ENCODE data around the gene CNRIP1.

The CNRIP1 gene

DNA sequence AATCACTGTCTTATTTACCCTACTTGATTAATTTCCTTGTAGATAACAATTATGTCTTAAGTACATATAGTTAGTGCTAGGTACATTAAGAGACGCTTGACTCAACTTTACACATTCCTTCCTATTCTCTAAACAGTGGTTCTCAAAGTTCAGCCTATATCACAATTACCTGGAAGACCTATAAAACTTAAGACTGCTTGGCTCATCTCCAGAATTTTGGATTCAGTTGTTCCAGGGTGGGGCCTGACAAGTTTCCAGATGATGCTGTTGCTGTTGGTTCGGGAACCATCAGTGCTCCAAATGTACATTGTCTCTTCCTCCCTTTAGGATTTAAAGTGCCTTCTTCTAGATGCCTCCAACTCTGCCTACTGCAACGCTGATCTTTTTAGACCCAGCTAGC is 71.4 kb downstream of the CNRIP1 start:
- DNase-seq: no peak
- peaks cover 13% of the 10 kb centered on the region for H3K4me1 Mint-ChIP-seq
- H3K27me3 Mint-ChIP-seq: peaks cover 4% of the 10 kb centered on the region
- no peak overlapping the region for H3K27ac Mint-ChIP-seq
- H3K4me3 Mint-ChIP-seq: no peak overlapping the region
- H3K36me3 Mint-ChIP-seq: peaks cover 14% of the 10 kb centered on the region
- no peaks in the 10 kb centered on the region for H3K9me3 Mint-ChIP-seq
- CTCF ChIA-PET: no interaction called here

GRCh38 chr2:68246396-68246795 is 73.4 kb downstream of the CNRIP1 start:
- H3K27ac Mint-ChIP-seq: no peak overlapping the region
- CTCF ChIA-PET: interaction anchor here (1.2 to 1.3 kb wide), 2 partner anchors 50 to 124 kb away, joined by 3 read pairs; no protein-coding TSS in a partner anchor
- no peaks in the 10 kb centered on the region for H3K27me3 Mint-ChIP-seq
- peaks cover 12% of the 10 kb centered on the region for H3K36me3 Mint-ChIP-seq
- H3K9me3 Mint-ChIP-seq: no peaks in the 10 kb centered on the region
- peaks cover 11% of the 10 kb centered on the region for H3K4me1 Mint-ChIP-seq
- no peak overlapping the region for H3K4me3 Mint-ChIP-seq
- DNase-seq: no peak

- H3K27me3 Mint-ChIP-seq: no peaks in the 10 kb centered on the region
- CTCF ChIA-PET: interaction anchor here (1.2 to 1.3 kb wide), 3 partner anchors 47 to 123 kb away, joined by 3 read pairs; no protein-coding TSS in a partner anchor
- no peak overlapping the region for H3K27ac Mint-ChIP-seq
- H3K9me3 Mint-ChIP-seq: no peaks in the 10 kb centered on the region
- H3K36me3 Mint-ChIP-seq: peaks cover 8% of the 10 kb centered on the region
- H3K4me3 Mint-ChIP-seq: no peak overlapping the region
- H3K4me1 Mint-ChIP-seq: peaks cover 14% of the 10 kb centered on the region
- no peak for DNase-seq
Observed at GRCh38 chr2:68245672-68246071, 74.1 kb downstream of the CNRIP1 start.

DNA sequence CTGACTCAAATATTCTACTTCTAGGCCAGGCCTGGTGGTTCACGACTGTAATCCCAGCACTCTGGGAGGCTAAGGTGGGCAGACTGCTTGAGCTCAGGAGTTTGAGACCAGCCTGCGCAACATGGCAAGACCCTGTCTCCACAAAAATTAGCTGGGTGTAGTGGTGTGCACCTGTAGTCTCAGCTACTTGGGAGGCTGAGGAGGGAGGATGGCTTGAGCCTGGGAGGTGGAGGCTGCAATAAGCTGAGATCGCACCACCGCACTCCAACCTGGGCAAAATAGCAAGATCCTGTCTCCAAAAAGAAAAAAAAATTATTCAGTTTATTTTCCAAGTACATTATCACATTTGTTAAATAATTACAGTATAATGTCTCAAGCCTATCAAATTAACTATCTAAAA is 74.7 kb downstream of the CNRIP1 start:
- no peaks in the 10 kb centered on the region for H3K27me3 Mint-ChIP-seq

DNA sequence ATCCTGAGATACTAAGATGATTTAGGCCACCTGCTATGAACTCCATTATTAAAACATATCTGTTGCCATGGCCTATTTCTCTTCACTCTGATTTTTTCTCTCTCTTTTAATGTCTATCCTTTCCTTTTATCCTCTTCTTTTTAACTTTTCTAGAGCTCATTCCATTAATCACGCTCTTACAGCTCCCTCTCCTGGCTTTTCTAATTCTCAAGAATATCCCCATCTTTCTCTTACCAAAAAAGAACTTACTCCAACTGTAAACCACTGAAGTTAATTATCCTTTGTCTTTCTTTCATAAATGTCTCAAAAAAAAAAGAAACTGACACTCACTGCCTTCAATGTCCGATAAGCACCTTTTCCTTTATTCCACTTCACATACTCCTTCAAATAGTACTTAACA is 75.3 kb downstream of the CNRIP1 start:
- H3K4me1 Mint-ChIP-seq: peaks cover 11% of the 10 kb centered on the region
- no peaks in the 10 kb centered on the region for H3K27me3 Mint-ChIP-seq
- CTCF ChIA-PET: interaction anchor here (1.1 to 1.9 kb wide), 4 partner anchors 8 to 122 kb away, joined by 3 to 6 read pairs (median 6); no protein-coding TSS in a partner anchor
- peaks cover under 1% of the 10 kb centered on the region for H3K36me3 Mint-ChIP-seq
- H3K27ac Mint-ChIP-seq: no peak overlapping the region
- H3K4me3 Mint-ChIP-seq: no peak overlapping the region
- H3K9me3 Mint-ChIP-seq: no peaks in the 10 kb centered on the region
- no peak for DNase-seq

More for the DNA sequence above, 74.7 kb downstream of the CNRIP1 start:
- DNase-seq: no peak
- CTCF ChIA-PET: interaction anchor here (1.1 to 1.9 kb wide), 5 partner anchors 9 to 123 kb away, joined by 3 to 6 read pairs (median 5); no protein-coding TSS in a partner anchor
- Mint-ChIP-seq H3K36me3 (peaks cover 2% of the 10 kb centered on the region), H3K4me1 (peaks cover 15% of the 10 kb centered on the region), H3K9me3 (no peaks in the 10 kb centered on the region), H3K4me3 (no peak overlapping the region), H3K27ac (no peak overlapping the region)

Data from activated naive CD4-positive, alpha-beta T cell treated with anti-CD3 and anti-CD28 coated beads, Interleukin-2, amount 10 ng/mL, durations not matched to agents 7 days and 5 days (primary cell).